Activated T-helper 17 cell treated with anti-CD3 and anti-CD28 coated beads, Interleukin-2, amount 50 U/mL, for 72 hours (primary cell): ENCODE measurements around the gene GPC5. TPM values are rescaled to one million over a fixed set of nuclear protein-coding genes. Genes with fewer than 3 reads are reported as not detected.

Experiments
- ATAC-seq: fragments of 150-1000 bp; cut with Tn5 transposase; replicated peaks from 2 replicates; pipeline ENCODE4 v1.10.0; 2021; ENCODE audit warnings: mild to moderate bottlenecking, moderate library complexity
- H3K27ac Mint-ChIP-seq: one replicate; pipeline ENCODE4 v1.8.0; 2022; ENCODE audit warnings: mixed read lengths
- H3K27me3 Mint-ChIP-seq: one replicate; pipeline ENCODE4 v1.8.0; 2022; ENCODE audit warnings: mixed read lengths
- H3K36me3 Mint-ChIP-seq: one replicate; pipeline ENCODE4 v1.8.0; 2022; ENCODE audit warnings: low read depth, mild to moderate bottlenecking, mixed read lengths
- H3K4me1 Mint-ChIP-seq: one replicate; pipeline ENCODE4 v1.8.0; 2022; ENCODE audit warnings: mixed read lengths
- H3K4me3 Mint-ChIP-seq: one replicate; pipeline ENCODE4 v1.8.0; 2022; ENCODE audit warnings: mild to moderate bottlenecking, mixed read lengths
- H3K9me3 Mint-ChIP-seq: one replicate; pipeline ENCODE4 v1.8.0; 2022; ENCODE audit warnings: mixed read lengths
- total RNA-seq, 2 donors: library from RNA; stranded (reverse); gene quantifications; one replicate each; pipeline ENCODE4 v1.2.3, GENCODE V29; 2022

GPC5 gene
- total RNA-seq, 2 donors from 2014 or later, result 0.09 to 0.29 TPM

DNA sequence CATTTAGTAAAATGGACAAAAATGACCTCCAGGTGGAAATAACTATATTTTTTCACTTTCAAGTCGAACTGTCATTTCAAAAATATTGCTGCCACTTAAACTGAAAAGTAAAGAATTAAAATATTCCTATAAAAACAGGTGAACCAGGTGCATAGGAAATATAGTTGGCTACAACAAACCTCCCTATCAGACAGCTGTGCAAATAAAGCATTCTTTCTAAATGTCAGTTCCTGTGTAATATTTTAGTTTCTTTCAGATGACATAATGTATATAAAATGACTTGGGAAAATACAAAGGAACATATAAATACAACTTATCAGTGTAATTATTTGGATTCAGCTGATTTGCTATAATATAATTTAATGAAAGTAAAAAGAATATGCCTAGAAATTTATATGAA, 1424.6 kb downstream of the GPC5 start:
- Mint-ChIP-seq H3K9me3 (peaks cover 7% of the 10 kb centered on the region), H3K36me3 (no peaks in the 10 kb centered on the region), H3K27ac (no peak overlapping the region), H3K27me3 (peaks cover 4% of the 10 kb centered on the region), H3K4me1 (no peaks in the 10 kb centered on the region), H3K4me3 (no peak overlapping the region)
- ATAC-seq, result no peak

- H3K27me3 Mint-ChIP-seq, result peaks cover 4% of the 10 kb centered on the region
- no peak overlapping the region for H3K27ac Mint-ChIP-seq
- H3K4me1 Mint-ChIP-seq, result no peaks in the 10 kb centered on the region
- H3K4me3 Mint-ChIP-seq, result no peak overlapping the region
- no peaks in the 10 kb centered on the region for H3K9me3 Mint-ChIP-seq
- no peaks in the 10 kb centered on the region for H3K36me3 Mint-ChIP-seq
- ATAC-seq, result no peak
Observed at GRCh38 chr13:92825938-92826596, 1427.6 kb downstream of the GPC5 start.

GRCh38 chr13:92827503-92827902, 1429.1 kb downstream of the GPC5 start:
- H3K9me3 Mint-ChIP-seq, result no peaks in the 10 kb centered on the region
- no peaks in the 10 kb centered on the region for H3K4me1 Mint-ChIP-seq
- H3K4me3 Mint-ChIP-seq, result no peak overlapping the region
- peaks cover 4% of the 10 kb centered on the region for H3K27me3 Mint-ChIP-seq
- no peak for ATAC-seq
- H3K27ac Mint-ChIP-seq, result no peak overlapping the region
- H3K36me3 Mint-ChIP-seq, result no peaks in the 10 kb centered on the region

DNA sequence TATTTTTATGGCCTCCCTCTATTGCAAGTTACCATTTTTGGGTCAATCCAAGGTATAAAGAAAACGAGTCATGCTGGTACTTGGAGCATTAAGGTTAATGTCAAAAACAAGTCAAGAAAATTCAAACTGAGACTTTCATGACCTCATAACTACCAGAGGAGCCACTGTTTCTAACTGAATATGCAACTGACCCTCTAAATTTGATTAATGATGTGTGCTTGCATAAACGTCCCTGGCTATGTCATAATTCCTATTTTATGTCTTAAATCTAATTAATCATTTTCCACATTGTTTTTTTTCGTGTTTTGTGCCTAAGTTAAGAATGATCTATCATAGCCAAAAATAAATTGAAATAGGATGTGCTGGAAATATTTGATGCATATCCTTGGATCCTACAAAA, 1431.5 kb downstream of the GPC5 start:
- no peak overlapping the region for H3K4me3 Mint-ChIP-seq
- H3K27ac Mint-ChIP-seq, result no peak overlapping the region
- H3K9me3 Mint-ChIP-seq, result no peaks in the 10 kb centered on the region
- no peaks in the 10 kb centered on the region for H3K36me3 Mint-ChIP-seq
- ATAC-seq, result no peak
- no peaks in the 10 kb centered on the region for H3K4me1 Mint-ChIP-seq
- H3K27me3 Mint-ChIP-seq, result no peaks in the 10 kb centered on the region

DNA sequence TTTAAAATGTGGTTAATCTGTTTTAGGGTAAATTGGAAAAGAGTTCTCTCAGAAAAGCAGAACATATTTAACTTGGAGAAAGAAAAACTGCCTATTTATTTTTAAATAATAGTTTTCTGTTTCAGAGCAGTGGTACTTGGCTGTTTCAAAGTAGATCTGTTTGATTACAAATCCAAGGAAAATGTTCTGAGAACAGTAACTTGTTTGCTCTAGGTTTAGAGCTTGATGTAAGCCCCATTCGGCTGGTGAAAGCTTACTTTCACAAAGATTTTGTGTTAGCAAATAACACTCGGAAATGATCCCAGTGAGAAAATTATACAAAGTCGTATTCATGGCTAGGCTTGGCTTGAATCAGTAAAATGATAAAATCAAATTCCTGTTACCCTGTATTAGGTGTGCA, 1432.4 kb downstream of the GPC5 start:
- Mint-ChIP-seq H3K36me3 (no peaks in the 10 kb centered on the region), H3K9me3 (no peaks in the 10 kb centered on the region), H3K27ac (no peak overlapping the region), H3K4me1 (no peaks in the 10 kb centered on the region), H3K4me3 (no peak overlapping the region), H3K27me3 (no peaks in the 10 kb centered on the region)
- ATAC-seq, result no peak

GRCh38 chr13:92833071-92833470, 1434.7 kb downstream of the GPC5 start:
- ATAC-seq, result no peak
- Mint-ChIP-seq H3K27me3 (no peaks in the 10 kb centered on the region), H3K27ac (no peak overlapping the region), H3K4me3 (no peak overlapping the region), H3K9me3 (no peaks in the 10 kb centered on the region), H3K4me1 (no peaks in the 10 kb centered on the region), H3K36me3 (no peaks in the 10 kb centered on the region)

GRCh38 chr13:92836171-92836570, 1437.8 kb downstream of the GPC5 start:
- Mint-ChIP-seq H3K9me3 (no peaks in the 10 kb centered on the region), H3K4me1 (no peaks in the 10 kb centered on the region), H3K4me3 (no peak overlapping the region), H3K36me3 (no peaks in the 10 kb centered on the region), H3K27ac (no peak overlapping the region), H3K27me3 (no peaks in the 10 kb centered on the region)
- no peak for ATAC-seq

DNA sequence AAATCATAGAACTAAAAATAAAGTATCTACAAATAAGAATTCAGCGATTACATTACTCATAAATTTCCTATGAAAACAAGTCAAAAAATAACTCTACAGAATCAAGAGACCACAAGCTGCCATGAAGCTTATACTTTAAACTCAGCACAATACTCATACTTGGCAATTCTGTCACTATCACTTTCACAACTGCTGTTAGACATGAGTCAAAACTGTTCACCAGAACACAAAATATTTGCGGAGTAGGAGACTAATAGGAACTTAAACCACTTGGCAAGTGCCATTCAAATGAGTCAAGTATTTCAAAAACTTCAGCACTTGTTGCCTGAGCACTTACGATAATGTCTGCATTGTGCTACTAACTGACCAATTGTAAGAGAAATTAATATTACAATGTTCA, 1440.4 kb downstream of the GPC5 start:
- H3K36me3 Mint-ChIP-seq, result no peaks in the 10 kb centered on the region
- no peaks in the 10 kb centered on the region for H3K9me3 Mint-ChIP-seq
- H3K27me3 Mint-ChIP-seq, result no peaks in the 10 kb centered on the region
- H3K4me1 Mint-ChIP-seq, result no peaks in the 10 kb centered on the region
- ATAC-seq, result peak; percentile 29
- no peak overlapping the region for H3K27ac Mint-ChIP-seq
- H3K4me3 Mint-ChIP-seq, result no peak overlapping the region

DNA sequence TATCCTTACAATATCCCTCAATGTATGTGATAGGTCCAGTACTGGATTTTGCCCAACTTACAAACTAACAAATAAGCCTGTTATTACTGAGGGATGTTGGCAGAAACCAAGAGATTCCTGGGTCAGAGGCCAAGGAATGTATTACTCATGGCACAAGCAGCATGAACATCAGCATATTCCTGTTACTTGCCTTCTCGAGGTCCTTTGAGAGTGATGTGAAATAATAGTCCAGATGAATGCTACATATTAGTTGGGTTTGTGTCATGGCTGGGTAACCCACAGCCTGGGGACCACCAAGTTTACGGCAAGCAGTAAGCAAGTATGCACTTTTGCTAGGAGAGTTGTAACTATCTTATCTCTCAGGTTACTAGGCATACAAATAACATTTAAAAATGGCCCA, 1443.7 kb downstream of the GPC5 start:
- no peak for ATAC-seq
- H3K4me1 Mint-ChIP-seq, result no peaks in the 10 kb centered on the region
- H3K4me3 Mint-ChIP-seq, result no peak overlapping the region
- no peaks in the 10 kb centered on the region for H3K27me3 Mint-ChIP-seq
- H3K27ac Mint-ChIP-seq, result no peak overlapping the region
- no peaks in the 10 kb centered on the region for H3K9me3 Mint-ChIP-seq
- H3K36me3 Mint-ChIP-seq, result no peaks in the 10 kb centered on the region

DNA sequence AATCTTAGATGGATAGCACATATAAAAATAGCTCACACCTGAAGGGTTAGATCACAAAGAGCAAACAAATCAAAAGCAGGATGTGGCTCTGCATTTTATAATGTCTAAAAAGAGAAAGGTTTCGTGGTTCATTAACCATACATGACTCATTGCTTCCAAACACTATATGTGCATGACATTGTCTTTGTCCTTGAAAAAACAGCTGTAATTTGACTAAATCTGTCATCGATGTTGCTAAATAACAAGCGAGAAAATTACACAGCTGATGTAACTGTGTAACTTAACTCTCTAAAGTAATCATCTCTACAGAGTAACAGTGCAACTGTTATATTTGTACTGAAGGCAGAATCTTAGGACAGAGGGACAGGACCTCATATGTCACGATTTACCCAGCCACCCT, 1445.1 kb downstream of the GPC5 start:
- Mint-ChIP-seq H3K4me1 (no peaks in the 10 kb centered on the region), H3K27ac (no peak overlapping the region), H3K9me3 (no peaks in the 10 kb centered on the region), H3K4me3 (no peak overlapping the region), H3K36me3 (no peaks in the 10 kb centered on the region), H3K27me3 (no peaks in the 10 kb centered on the region)
- peak; percentile 47 for ATAC-seq

- ATAC-seq, result no peak
- Mint-ChIP-seq H3K27ac (no peak overlapping the region), H3K27me3 (no peaks in the 10 kb centered on the region), H3K36me3 (no peaks in the 10 kb centered on the region), H3K9me3 (peaks cover 3% of the 10 kb centered on the region), H3K4me1 (no peaks in the 10 kb centered on the region), H3K4me3 (no peak overlapping the region)
Observed at GRCh38 chr13:92849381-92849780, 1451.0 kb downstream of the GPC5 start.

DNA sequence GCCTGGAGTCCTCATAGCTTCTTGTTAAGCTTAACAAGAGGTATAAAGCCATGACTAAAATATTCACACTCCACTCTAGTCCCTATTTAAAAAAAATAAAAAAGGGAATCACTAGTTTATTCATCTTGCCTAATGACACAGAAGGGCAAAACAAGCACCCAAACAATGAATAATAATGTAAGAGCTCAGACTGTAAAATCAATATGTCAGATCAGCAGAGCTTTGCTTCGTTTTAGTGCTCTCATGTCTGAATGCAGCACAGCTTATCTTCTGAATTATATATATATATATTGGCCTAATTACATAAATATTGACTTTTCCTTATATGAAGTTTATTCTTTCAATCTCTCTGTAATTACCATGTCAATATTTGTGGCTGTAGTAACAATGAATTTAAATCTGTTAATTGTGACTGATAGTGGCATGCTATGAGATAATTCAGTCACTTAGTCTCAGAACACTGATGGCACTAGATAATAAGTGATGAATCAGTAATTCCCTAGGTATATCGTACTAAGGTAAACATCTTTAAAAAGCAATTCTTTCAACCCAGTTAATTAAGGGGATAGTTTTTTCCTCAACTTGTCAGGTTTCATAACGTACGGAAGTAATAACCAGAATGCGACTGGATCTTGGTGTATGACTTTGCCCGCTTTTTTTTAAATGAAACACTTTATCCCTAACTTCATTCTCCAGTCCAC, 1466.3 kb downstream of the GPC5 start:
- no peaks in the 10 kb centered on the region for H3K36me3 Mint-ChIP-seq
- H3K27ac Mint-ChIP-seq, result no peak overlapping the region
- H3K27me3 Mint-ChIP-seq, result no peaks in the 10 kb centered on the region
- H3K4me1 Mint-ChIP-seq, result no peaks in the 10 kb centered on the region
- no peak for ATAC-seq
- no peaks in the 10 kb centered on the region for H3K9me3 Mint-ChIP-seq
- H3K4me3 Mint-ChIP-seq, result no peak overlapping the region

DNA sequence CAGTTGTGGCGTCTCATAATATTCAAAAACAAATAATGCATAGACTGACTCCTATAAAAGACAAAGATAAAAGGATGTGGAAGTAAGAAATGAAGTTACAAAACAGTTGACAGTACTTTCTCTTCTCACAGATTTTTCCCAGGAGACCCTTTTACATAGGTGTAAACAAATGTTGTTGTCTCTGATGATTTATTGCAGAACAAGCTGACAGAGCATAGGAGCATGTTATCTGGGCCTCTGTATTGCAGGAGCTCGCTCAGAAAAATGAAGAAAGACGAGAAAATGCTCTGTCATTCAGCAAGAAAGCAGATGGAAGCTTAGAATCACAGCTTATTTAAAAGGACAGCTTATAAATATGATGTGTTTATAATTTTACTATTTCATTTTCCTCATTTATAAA, 1474.6 kb downstream of the GPC5 start:
- Mint-ChIP-seq H3K36me3 (no peaks in the 10 kb centered on the region), H3K4me1 (no peaks in the 10 kb centered on the region), H3K27ac (no peak overlapping the region), H3K27me3 (no peaks in the 10 kb centered on the region), H3K9me3 (no peaks in the 10 kb centered on the region), H3K4me3 (no peak overlapping the region)
- ATAC-seq, result no peak

- ATAC-seq, result no peak
Observed at GRCh38 chr13:92886535-92887077, 1488.2 kb downstream of the GPC5 start.

DNA sequence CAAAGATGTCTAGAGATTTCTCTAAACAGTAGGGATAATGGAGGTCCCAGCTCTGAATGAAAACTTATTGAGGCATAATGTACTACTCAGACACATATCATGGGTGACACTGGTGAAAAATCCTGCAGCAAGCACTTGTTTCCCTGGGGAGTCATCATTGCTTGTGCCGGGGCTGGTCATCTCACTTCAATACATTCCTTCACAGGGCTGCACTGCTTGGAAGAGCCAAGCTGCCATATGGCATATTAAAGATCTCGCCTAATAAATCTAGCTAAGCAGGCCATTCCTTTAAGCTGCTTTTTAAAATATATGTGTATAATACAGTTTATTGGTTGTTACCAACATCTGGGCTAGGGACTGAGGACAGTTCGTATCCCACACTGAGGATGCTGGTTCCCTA, 1496.0 kb downstream of the GPC5 start:
- Mint-ChIP-seq H3K4me3 (no peak overlapping the region), H3K4me1 (no peaks in the 10 kb centered on the region), H3K27me3 (peaks cover 5% of the 10 kb centered on the region), H3K36me3 (no peaks in the 10 kb centered on the region), H3K9me3 (peaks cover 7% of the 10 kb centered on the region), H3K27ac (no peak overlapping the region)
- no peak for ATAC-seq

More at GRCh38 chr13:92886535-92887077, 1488.2 kb downstream of the GPC5 start:
- no peak overlapping the region for H3K27ac Mint-ChIP-seq
- no peaks in the 10 kb centered on the region for H3K4me1 Mint-ChIP-seq
- H3K4me3 Mint-ChIP-seq, result no peak overlapping the region
- no peaks in the 10 kb centered on the region for H3K36me3 Mint-ChIP-seq
- H3K27me3 Mint-ChIP-seq, result no peaks in the 10 kb centered on the region
- H3K9me3 Mint-ChIP-seq, result no peaks in the 10 kb centered on the region
